ENCODE results near the gene CIT.

CIT gene

GRCh38 chr12:119842380-119842779, 34.7 kb downstream of the CIT start:
- DNase-seq, result no peak

GRCh38 chr12:119841433-119842210, 35.5 kb downstream of the CIT start:
- DNase-seq, result no peak

- DNase-seq, result no peak
Observed at GRCh38 chr12:119840582-119840981, 36.5 kb downstream of the CIT start.

GRCh38 chr12:119840168-119840567, 37.0 kb downstream of the CIT start:
- no peak for DNase-seq

GRCh38 chr12:119838826-119839600, 38.1 kb downstream of the CIT start:
- DNase-seq, result no peak

- no peak for DNase-seq
Observed at GRCh38 chr12:119836781-119837180, 40.3 kb downstream of the CIT start.

GRCh38 chr12:119835068-119835467, 42.1 kb downstream of the CIT start:
- no peak for DNase-seq

- DNase-seq, result no peak
Observed at GRCh38 chr12:119829439-119829838, 47.7 kb downstream of the CIT start.

- DNase-seq, result no peak
Observed at GRCh38 chr12:119828300-119828699, 48.8 kb downstream of the CIT start.

- DNase-seq, result no peak
Observed at GRCh38 chr12:119827760-119828159, 49.4 kb downstream of the CIT start.

- DNase-seq, result no peak
Observed at GRCh38 chr12:119826661-119827445, 50.3 kb downstream of the CIT start.

- no peak for DNase-seq
Observed at GRCh38 chr12:119825262-119825661, 51.9 kb downstream of the CIT start.

- no peak for DNase-seq
Observed at GRCh38 chr12:119822046-119822445, 55.1 kb downstream of the CIT start.

- DNase-seq, result no peak
Observed at GRCh38 chr12:119819322-119819721, 57.8 kb downstream of the CIT start.

- no peak for DNase-seq
Observed at GRCh38 chr12:119817546-119818343, 59.4 kb downstream of the CIT start.

GRCh38 chr12:119809023-119809422, 68.1 kb downstream of the CIT start:
- no peak for DNase-seq

GRCh38 chr12:119808441-119808840, 68.7 kb downstream of the CIT start:
- DNase-seq, result no peak

GRCh38 chr12:119807380-119807779, 69.7 kb downstream of the CIT start:
- DNase-seq, result no peak

GRCh38 chr12:119804011-119804641, 73.0 kb downstream of the CIT start:
- DNase-seq, result no peak

- no peak for DNase-seq
Observed at GRCh38 chr12:119803381-119803791, 73.7 kb downstream of the CIT start.

GRCh38 chr12:119802472-119802871, 74.6 kb downstream of the CIT start:
- no peak for DNase-seq

- DNase-seq, result no peak
Observed at GRCh38 chr12:119797090-119797489, 80.0 kb downstream of the CIT start.

Measured in GDM1 (cell line).